Endothelial cell of umbilical vein (primary cell): ENCODE data around the gene AP5B1. TPM values are rescaled to one million over a fixed set of nuclear protein-coding genes. Genes with fewer than 3 reads are reported as not detected.

Source experiments
- BruUV-seq: library from RNA; stranded (reverse); fragments of 400-500 nt; replicated peaks from 2 replicates; lab custom pipeline; 2021; lab: Mats Ljungman, UMichigan
- CTCF ChIA-PET: fragments of 300-600, 350-600 bp; sonication (Branson Sonifier 250); formaldehyde crosslinking; loops from one replicate; lab custom pipeline; 2021; ENCODE audit warnings: antibody characterized with exemption, inconsistent platforms; lab: Charles Lee
- POLR2A ChIA-PET: fragments of 300-600, 350-600 bp; sonication (Branson Sonifier 250); formaldehyde crosslinking; loops from one replicate; lab custom pipeline; 2021; ENCODE audit warnings: antibody characterized with exemption, inconsistent platforms; lab: Charles Lee
- DNase-seq: peaks from one replicate; pipeline ENCODE4 v3.0.0-alpha.2; 2011; ENCODE audit warnings: low read depth, low spot score
- FAIRE-seq: peaks from 2 replicates; lab custom pipeline; 2011; peaks lifted over from hg19 to GRCh38; lab: Jason Lieb, UNC
- H2AFZ ChIP-seq: 2 replicates; pipeline ENCODE4 v1.6.0; 2012; ENCODE audit warnings: low read depth, low read length, control low read depth, inconsistent platforms
- H3K27ac ChIP-seq: 2 replicates; pipeline ENCODE4 v1.5.1; 2011; ENCODE audit warnings: low read depth, mild to moderate bottlenecking, control low read depth, low read length, moderate library complexity; ENCODE audit not compliant: insufficient read depth
- H3K27me3 ChIP-seq, 2 experiments: 2 replicates each; pipeline versions ENCODE4 v1.6.0 to v1.6.1; 2011; ENCODE audit warnings: low read length in 2 of 2, mixed read lengths in 1 of 2; ENCODE audit not compliant: control insufficient read depth in 2 of 2, insufficient read depth in 2 of 2
- H3K36me3 ChIP-seq, 2 experiments: 2 replicates in 1 of 2; 3 replicates in 1 of 2; pipeline ENCODE4 v1.5.1; 2011; ENCODE audit warnings: low read length in 2 of 2, mild to moderate bottlenecking in 1 of 2, moderate library complexity in 1 of 2; ENCODE audit not compliant: control insufficient read depth in 2 of 2, insufficient read depth in 2 of 2; ENCODE audit errors: extremely low read depth in 1 of 2
- H3K4me1 ChIP-seq: 3 replicates; pipeline ENCODE4 v1.5.1; 2011; ENCODE audit warnings: mild to moderate bottlenecking, low read length; ENCODE audit not compliant: control insufficient read depth, insufficient read depth; ENCODE audit errors: extremely low read depth
- H3K4me2 ChIP-seq: 2 replicates; pipeline ENCODE4 v1.6.1; 2011; ENCODE audit warnings: low read length, control low read depth, mixed read lengths; ENCODE audit not compliant: insufficient read depth
- H3K4me3 ChIP-seq, 3 experiments: fragments of 200-600 bp in 1 of 3; sonication (generic), shearing (Covaris generic) in 1 of 3; replicated peaks in 1 of 3; 2 replicates each; pipeline ENCODE4 v1.5.1; 2011 to 2016; ENCODE audit warnings: control low read depth in 3 of 3, low read length in 3 of 3, mild to moderate bottlenecking in 2 of 3, inconsistent platforms in 1 of 3, low read depth in 1 of 3, moderate library complexity in 1 of 3; ENCODE audit not compliant: insufficient read depth in 1 of 3
- H3K79me2 ChIP-seq: 2 replicates; pipeline ENCODE4 v1.6.0; 2012; ENCODE audit warnings: low read length, inconsistent platforms; ENCODE audit not compliant: control insufficient read depth, insufficient read depth
- H3K9ac ChIP-seq: replicated peaks from 2 replicates; pipeline ENCODE3; 2011; ENCODE audit warnings: low read length, control low read depth; ENCODE audit not compliant: insufficient read depth; ENCODE audit errors: extremely low read depth
- H3K9me1 ChIP-seq: replicated peaks from 3 replicates; pipeline ENCODE4 v1.6.0; 2011; ENCODE audit warnings: mild to moderate bottlenecking, low read length; ENCODE audit not compliant: control insufficient read depth, insufficient read depth; ENCODE audit errors: extremely low read depth
- H3K9me3 ChIP-seq: replicated peaks from 2 replicates; pipeline ENCODE4 v1.5.1; 2012; ENCODE audit warnings: low read length, inconsistent platforms; ENCODE audit not compliant: control insufficient read depth, insufficient read depth
- H4K20me1 ChIP-seq: replicated peaks from 2 replicates; pipeline ENCODE3; 2011; ENCODE audit warnings: mild to moderate bottlenecking, low read length; ENCODE audit not compliant: control insufficient read depth, insufficient read depth; ENCODE audit errors: extremely low read depth
- CTCF ChIP-seq, 2 donors: IDR thresholded peaks; 1 replicate in 1 of 2; 2 replicates in 1 of 2; pipeline ENCODE4 v1.5.1; 2011; ENCODE audit warnings: low read length in 2 of 2, mild to moderate bottlenecking in 2 of 2, moderate library complexity in 2 of 2, control low read depth in 1 of 2, inconsistent platforms in 1 of 2, low read depth in 1 of 2; ENCODE audit not compliant: insufficient read depth in 1 of 2; ENCODE audit errors: extremely low read depth in 1 of 2
- EZH2 ChIP-seq: IDR thresholded peaks from 2 replicates; pipeline ENCODE4 v1.6.1; 2012; ENCODE audit warnings: borderline replicate concordance, low read depth, mild to moderate bottlenecking, moderate library complexity, low read length, inconsistent platforms; ENCODE audit not compliant: severe bottlenecking
- FOS ChIP-seq: IDR thresholded peaks from 2 replicates; pipeline ENCODE4 v1.6.1; 2011; ENCODE audit warnings: mild to moderate bottlenecking, low read length, moderate library complexity, borderline replicate concordance; ENCODE audit not compliant: insufficient read depth
- GATA2 ChIP-seq: IDR thresholded peaks from 2 replicates; pipeline ENCODE4 v1.7.0; 2011; ENCODE audit warnings: low read depth, mild to moderate bottlenecking, moderate library complexity, mixed read lengths, low read length; ENCODE audit not compliant: insufficient read length, insufficient read depth
- JUN ChIP-seq: IDR thresholded peaks from 2 replicates; pipeline ENCODE4 v1.6.1; 2011; ENCODE audit warnings: borderline replicate concordance, low read depth; ENCODE audit not compliant: insufficient read length, insufficient read depth
- MYC ChIP-seq: IDR thresholded peaks from one replicate; pipeline ENCODE4 v1.6.1; 2011; ENCODE audit warnings: mild to moderate bottlenecking, low read depth, low read length
- POLR2A ChIP-seq: IDR thresholded peaks from 2 replicates; pipeline ENCODE4 v1.6.1; 2012; ENCODE audit warnings: low read depth, mild to moderate bottlenecking, control low read depth, low read length
- POLR2AphosphoS5 ChIP-seq: IDR thresholded peaks from 2 replicates; pipeline ENCODE4 v1.6.1; 2012; ENCODE audit warnings: low read depth, mild to moderate bottlenecking, control low read depth, low read length, moderate library complexity; ENCODE audit not compliant: insufficient read depth
- dilution Hi-C: fragments of 300-500 bp; cut with MboI; formaldehyde crosslinking; loops from one replicate; pipeline ENCODE4 v1.15.0; 2019; ENCODE audit warnings: low sequenced_read_pairs; ENCODE audit not compliant: extremely low pct_ligation_motif_present
- intact Hi-C: fragments of 100-400 bp; cut with micrococcal nuclease; formaldehyde crosslinking; loops from one replicate; pipeline ENCODE4 v1.10.0; 2022
- polyA plus RNA-seq, 4 experiments: library from polyadenylated mRNA; depleted of rRNA in 3 of 4; stranded (reverse) in 3 of 4; unstranded in 1 of 4; fragments of >200 nt; gene quantifications; 2 replicates each; pipeline versions ENCODE4 v1.2.1 to v1.2.3, GENCODE V29; 2011 to 2012; ENCODE audit warnings: missing spikeins in 1 of 4
- total RNA-seq: library from RNA; stranded (reverse); gene quantifications from 2 replicates; pipeline ENCODE4 v1.2.3, GENCODE V29; 2021
- TF ChIP-seq, protein P1 (sequence below): IDR thresholded peaks from 2 replicates; pipeline ENCODE4 v1.6.1; 2011; ENCODE audit not compliant: insufficient read depth, insufficient read length

AP5B1 gene
- total and polyA plus RNA-seq, 2 donors (not counting 3 experiments of a cell fraction or from before 2014, with no cell fraction given), result 9.2 to 15.3 TPM

DNA sequence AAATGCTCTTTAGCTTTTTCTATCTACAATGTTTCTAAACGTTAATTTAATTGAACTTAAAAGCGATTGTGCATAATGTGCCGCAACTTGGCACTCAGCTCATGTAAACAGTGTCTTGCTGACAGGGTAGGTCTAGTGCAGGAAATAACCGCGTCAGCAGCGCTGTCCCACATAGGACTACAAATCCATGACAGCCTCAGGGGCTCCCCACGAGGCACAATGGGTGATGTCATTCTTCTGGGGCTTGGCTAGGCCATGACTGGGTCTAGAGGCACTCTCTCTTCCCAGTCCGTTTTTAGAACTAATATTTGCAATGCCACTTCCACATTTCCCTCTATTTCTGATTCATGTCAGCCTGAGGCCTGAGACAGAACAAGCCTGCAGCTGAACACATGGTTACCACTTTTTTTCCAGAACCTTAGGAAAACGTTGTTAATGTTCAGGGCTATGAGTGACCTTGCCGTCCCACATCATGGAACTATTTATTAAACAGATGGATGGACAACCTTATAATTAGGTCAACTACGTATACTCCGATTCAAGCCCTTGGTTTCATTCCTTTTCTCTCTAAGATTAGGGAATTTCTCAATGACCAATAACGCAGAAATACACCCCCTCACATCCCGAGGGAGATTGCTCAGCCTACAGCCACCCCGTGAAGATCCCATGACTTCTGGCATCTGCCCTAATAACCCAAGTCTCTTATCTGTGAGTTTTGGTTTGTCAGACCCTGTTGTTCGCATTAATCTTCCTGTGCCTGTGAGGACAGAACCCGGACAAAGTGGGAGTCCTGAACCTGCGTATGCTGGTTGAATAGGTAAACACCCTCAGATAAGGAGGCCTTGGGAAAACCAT, 33.6 kb upstream of the AP5B1 start:
- intact Hi-C loops, result no loop called here
- Histone ChIP-seq H3K79me2 (no peaks in the 10 kb centered on the region), H4K20me1 (no peaks in the 10 kb centered on the region), H2AFZ (no peak overlapping the region), H3K9me3 (no peaks in the 10 kb centered on the region), H3K9me1 (no peaks in the 10 kb centered on the region), H3K4me1 (no peaks in the 10 kb centered on the region), H3K36me3 (no peaks in the 10 kb centered on the region), H3K4me2 (no peak overlapping the region), H3K27me3 (peaks cover 7 to 9% of the 10 kb centered on the region in 2 experiments), H3K9ac (no peak overlapping the region), H3K27ac (no peak overlapping the region), H3K4me3 (no peak overlapping the region)
- ChIA-PET CTCF (interaction anchor here (1.4 to 6.5 kb wide), 4 partner anchors 9 to 35 kb away, joined by 7 to 109 read pairs (median 18); partner anchors contain the start of gene AP5B1), POLR2A (no interaction called here)
- DNase-seq, result no peak
- dilution Hi-C loops, result no loop called here
- TF ChIP-seq MYC, result no peak
- TF ChIP-seq, protein P1, sequence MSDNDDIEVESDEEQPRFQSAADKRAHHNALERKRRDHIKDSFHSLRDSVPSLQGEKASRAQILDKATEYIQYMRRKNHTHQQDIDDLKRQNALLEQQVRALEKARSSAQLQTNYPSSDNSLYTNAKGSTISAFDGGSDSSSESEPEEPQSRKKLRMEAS, result no peak
- TF ChIP-seq CTCF (IDR thresholded peaks at IDR 0.05; ENCODE audit: extremely low read depth in 1 of 2, insufficient read depth in 1 of 2, low read depth in 1 of 2, low read length in 2 of 2), result no peak
- no peak for TF ChIP-seq JUN
- no peak for TF ChIP-seq FOS
- no peak for TF ChIP-seq POLR2A
- TF ChIP-seq GATA2, result no peak
- no peak for TF ChIP-seq POLR2AphosphoS5
- TF ChIP-seq EZH2, result no peak
- BruUV-seq, result no TSS peak
- FAIRE-seq, result no peak
